Stimulated activated CD4-positive, alpha-beta T cell treated with anti-CD3 and anti-CD28 coated beads, Interleukin-4, amount 100 ng/mL, for 24 hours (primary cell): ENCODE data around the gene SF3B2.
A peak's percentile ranks its signal among the peaks of the same experiment; 100 is the strongest.
"Not testable (repeated sequence)": the region's sequence is repeated elsewhere in the genome, so short reads cannot be mapped to it uniquely, and the experiment has no call there.

Source experiments
- DNase-seq: peaks from one replicate; pipeline ENCODE4 v3.0.0-alpha.2; 2020

Gene SF3B2

DNA sequence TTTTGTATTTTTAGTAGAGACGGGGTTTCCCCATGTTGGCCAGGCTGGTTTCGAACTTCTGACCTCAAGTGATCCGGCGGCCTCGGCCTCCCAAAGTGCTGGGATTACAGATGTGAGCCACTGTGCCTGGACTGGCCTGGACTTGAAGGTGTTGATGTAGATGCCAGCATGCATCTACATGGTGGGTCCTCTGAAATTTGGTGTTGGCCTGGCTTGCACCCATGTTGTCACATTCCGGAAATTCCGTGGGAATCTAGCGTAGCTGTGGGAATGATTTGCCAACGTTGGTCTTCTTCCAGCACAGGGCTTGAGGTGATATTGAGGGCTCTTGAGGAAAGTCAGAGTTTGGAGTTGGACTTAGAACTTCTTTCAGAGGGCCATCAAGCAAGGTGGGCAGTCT lies 24.4 kb downstream of the SF3B2 start:
- no peak for DNase-seq

DNA sequence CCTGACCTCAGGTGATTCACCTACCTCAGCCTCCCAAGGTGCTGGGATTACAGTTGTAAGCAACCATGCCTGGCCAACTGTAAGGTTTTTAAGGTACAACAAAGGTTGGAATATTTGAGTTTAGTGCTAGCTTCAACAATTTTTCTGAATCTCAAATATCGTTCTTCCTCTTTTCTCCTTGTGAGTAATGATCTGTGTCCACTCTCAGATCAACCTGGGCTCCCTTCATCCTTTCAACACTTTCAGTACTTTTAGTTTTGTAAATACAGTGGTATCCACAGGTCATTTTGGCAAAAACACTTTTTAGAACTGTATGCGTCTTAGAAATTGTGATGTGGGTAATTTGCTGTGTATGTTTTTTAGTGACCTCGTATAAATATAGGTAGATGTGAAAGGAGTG lies 25.8 kb downstream of the SF3B2 start:
- no peak for DNase-seq

DNA sequence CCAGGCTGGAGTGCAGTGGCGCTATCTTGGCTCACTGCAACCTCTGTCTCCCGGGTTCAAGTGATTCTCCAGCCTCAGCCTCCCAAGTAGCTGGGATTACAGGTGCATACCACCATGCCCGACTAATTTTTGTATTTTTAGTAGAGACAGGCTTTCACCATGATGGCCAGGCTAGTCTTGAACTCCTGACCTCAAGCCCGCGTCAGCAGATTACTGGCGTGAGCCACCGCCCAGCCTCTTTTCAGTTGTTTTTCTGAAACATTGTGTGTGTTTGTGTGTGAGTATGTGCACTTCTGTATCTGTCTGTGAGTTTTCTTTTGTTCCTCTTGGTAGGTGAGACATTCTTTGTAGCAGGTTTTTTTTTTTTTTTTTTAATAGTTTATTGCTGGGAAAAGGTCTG lies 26.8 kb downstream of the SF3B2 start:
- DNase-seq: not testable (repeated sequence)

DNA sequence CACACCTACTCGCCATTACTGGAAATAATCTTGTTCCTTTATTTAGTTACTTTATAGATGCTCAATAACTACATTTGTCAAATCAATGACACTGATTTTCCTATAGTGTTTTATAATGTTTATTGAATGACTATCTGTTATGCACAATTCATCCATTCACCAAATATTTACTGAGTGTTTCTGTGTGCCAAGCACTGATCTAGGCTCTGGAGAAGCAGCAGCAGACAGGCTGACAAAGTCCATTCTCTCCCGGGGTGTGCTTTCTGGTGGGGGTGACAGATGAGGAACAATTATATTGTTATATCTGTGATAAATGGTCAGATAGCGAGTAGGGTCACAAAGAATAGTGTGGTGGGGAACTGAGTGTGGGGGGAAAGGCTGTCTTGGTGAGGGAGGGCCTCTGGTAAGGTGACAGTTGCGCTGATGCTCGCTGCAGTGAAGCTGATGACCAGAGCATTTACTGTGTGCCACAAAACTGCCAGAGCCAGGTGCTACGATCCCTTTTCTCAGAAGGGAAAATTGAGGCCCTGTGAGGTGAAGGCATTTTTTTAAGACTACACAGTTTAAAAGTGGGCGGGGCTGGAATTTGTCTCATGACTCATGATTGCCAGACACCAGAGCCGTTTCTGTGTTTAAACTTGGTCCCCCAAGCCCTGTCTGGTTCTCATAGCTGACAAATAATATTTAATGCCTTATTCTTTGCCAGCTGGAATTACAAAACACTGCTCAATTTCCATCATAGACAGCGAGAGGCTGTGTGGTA lies 28.1 kb downstream of the SF3B2 start:
- peak; percentile 79 for DNase-seq

DNA sequence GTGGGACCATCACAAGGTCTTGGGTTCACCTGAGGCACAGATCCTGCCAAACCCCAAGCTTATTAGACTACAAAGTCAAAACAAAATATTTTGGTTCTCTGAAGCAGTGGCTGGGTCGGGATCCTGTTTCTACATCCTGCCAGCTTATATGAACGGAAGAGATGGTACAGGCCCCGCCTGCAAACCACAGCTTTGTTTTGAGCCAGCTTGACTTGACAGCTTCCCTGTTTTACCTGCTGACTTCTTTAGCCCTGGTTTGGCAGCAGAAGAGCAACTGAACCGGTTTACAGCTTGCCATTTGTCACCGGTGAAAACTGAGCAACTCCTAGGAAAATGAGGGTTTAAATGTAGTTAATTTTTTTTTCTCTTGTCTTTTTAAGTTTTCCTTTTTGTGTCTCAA lies 29.3 kb downstream of the SF3B2 start:
- peak; percentile 68 for DNase-seq

DNA sequence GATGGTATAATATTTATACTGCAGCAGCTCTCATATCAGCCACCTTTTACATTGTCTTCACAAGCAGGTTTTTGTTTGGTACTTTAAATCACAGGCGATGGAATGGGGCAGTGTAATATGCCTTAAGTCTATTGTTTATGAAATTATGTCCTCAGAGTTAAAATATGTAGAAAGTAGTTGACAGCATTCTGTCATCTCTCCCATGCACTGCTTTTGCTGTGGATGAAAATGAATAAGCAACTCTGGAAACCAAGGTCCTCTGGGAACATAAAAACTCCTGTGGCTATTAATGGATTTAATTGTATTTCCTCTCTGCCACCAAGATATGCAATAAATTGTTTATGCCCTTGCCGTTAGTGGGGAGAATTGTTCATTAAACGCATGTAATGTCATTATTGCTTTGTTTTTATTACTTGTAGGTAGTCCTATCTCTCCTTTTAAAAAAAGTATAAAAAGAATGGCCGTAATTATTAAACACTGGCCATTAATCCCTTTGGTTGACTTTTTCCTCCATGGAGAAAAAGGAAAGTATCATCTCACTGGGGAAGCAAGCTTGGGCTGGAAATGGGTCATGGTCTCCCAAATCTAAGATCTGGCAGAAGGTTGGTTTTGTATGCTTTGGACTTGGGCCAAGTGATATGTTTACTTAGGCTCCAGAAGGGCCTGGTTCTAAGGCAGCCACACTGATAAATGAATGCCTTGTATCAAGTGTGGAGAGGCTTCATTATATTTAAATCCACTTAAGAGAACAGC lies 31.0 kb downstream of the SF3B2 start:
- DNase-seq: no peak

DNA sequence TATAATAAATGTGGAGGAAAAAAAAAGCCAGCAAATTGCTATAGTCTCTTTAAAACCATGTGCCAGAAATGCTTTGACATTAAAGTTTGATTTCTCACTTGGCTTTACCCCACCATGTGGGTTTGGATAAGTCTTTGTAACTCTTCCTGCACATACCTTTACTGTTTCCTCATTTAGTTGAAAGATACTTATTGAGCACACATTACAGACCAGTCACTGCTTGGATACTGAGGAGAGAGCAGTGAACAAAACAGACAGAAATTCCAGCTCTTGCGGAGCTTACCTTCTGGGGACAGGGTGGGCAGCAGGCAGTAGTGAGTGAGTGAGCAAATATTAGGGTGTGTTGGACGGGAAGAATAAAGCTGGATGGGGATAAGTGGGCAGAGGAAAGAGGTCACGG lies 31.6 kb downstream of the SF3B2 start:
- no peak for DNase-seq

DNA sequence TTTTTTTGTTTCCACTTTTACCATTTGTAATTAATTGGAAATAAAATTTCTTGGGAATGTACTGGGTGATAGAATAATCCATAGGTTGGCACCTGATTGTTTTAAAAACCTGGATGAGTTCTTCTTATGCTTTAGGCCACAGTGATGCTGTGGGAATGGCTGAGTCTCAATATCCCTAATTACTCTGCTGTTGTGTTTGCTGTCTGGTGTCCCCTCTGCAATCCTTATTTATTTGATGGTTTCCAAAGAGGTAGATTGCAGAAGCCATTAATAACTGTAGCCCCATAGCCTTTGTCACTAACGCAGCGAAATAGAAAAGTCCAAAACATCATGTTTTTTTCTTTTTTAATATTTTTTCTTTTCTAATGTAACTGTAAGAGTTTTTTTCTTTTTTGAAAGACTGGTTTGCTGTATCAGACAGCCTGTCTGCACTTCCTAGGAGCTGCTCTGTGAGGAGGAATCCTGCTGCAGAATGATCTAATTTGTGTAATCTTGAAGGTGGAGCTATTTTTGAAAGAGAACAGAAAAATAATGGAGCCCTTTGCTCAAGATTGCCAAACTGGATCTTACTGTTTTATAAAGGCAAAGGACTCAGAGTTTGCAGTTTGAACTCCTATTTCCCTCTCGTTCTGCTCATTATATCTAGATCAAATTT lies 32.8 kb downstream of the SF3B2 start:
- no peak for DNase-seq

DNA sequence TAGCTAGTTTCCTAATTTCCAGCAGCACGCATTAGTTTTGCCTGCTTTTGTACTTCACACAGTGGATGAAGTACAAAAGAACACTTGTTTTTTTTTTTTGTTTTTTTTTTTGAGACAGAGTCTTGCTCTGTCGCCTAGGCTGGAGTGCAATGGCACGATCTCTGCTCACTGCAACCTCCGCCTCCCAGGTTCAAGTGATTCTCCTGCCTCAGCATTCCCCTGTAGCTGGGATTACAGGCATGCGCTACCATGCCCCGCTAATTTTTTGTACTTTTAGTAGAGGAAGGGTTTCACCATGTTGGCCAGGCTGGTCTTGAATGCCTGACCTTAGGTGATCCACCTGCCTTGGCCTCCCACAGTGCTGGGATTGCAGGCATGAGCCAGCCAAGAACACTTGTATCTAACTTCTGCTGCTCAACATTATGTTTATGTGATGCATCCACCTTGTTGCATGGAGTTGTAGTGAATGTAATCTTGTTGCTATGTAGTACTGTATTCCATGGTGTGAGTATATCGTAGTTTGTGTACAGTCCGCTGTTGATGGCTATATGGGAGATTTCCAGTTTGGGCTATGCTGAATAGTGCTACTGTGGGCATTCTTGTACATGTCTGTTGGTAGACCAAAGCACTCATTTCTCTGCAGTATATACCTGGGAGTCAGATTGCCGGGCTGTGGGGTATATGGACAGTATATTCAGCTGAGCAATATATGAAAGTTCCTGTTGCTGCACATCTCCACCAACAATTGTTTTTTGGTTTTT lies 35.2 kb downstream of the SF3B2 start:
- DNase-seq: no peak

DNA sequence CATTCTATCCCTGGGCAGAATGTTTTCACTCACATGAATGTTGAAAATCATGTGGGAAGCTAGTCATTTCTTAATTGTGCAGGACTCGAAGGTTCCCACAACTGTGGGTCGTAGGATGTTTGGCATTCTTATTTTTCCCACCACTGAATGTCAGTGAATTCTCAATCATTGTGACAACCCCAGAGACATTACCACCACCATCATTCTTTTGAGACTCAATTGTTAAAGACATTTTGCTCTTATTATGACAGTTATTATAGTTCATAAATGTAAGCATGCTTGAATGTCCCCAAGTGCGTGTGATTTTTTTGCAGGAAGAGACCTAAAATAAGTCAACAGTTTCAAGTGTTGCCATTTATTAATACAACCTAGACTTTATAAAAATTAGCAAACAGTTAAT lies 36.9 kb downstream of the SF3B2 start:
- no peak for DNase-seq

DNA sequence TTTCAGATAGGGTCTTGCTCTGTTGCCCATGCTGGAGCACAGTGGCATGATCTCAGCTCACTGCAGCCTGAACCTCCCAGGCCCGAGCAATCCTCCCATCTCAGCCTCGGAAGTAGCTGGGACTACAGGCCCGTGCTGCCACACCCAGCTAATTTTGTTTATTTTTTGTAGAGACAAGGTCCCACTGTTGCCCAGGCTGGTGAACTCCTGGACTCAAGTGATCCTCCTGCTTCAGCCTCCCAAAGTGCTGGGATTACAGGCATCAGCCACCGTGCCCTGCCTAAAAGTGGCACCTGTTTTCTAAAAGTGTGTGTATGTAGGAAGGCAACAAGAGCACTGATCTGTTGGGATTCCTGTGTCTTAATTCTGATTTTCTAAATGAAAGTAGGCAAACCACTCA lies 38.1 kb downstream of the SF3B2 start:
- DNase-seq: no peak

DNA sequence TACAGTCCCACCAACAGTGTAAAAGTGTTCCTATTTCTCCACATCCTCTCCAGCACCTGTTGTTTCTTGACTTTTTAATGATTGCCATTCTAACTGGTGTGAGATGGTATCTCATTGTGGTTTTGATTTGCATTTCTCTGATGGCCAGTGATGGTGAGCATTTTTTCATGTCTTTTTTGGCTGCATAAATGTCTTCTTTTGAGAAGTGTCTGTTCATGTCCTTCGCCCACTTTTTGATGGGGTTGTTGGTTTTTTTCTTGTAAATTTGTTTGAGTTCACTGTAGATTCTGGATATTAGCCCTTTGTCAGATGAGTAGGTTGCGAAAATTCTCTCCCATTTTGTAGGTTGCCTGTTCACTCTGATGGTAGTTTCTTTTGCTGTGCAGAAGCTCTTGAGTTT lies 40.0 kb downstream of the SF3B2 start:
- DNase-seq: not testable (repeated sequence)

DNA sequence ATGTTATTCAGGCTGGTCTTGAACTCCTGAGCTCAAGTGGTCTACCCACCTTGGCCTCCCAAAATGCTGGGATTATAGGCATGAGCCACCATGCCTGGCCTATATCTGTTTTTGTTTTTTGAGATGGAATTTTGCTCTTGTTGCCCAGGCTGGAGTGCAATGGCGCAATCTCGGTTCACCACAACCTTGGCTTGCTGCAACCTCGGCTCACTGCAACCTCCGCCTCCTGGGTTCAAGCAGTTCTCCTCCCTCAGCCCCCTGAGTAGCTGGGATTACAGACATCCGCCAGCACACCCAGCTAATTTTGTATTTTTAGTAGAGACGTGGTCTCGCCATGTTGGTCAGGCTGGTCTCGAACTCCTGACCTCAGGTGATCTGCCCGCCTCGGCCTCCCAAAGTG lies 47.6 kb downstream of the SF3B2 start:
- DNase-seq: not testable (repeated sequence)

DNA sequence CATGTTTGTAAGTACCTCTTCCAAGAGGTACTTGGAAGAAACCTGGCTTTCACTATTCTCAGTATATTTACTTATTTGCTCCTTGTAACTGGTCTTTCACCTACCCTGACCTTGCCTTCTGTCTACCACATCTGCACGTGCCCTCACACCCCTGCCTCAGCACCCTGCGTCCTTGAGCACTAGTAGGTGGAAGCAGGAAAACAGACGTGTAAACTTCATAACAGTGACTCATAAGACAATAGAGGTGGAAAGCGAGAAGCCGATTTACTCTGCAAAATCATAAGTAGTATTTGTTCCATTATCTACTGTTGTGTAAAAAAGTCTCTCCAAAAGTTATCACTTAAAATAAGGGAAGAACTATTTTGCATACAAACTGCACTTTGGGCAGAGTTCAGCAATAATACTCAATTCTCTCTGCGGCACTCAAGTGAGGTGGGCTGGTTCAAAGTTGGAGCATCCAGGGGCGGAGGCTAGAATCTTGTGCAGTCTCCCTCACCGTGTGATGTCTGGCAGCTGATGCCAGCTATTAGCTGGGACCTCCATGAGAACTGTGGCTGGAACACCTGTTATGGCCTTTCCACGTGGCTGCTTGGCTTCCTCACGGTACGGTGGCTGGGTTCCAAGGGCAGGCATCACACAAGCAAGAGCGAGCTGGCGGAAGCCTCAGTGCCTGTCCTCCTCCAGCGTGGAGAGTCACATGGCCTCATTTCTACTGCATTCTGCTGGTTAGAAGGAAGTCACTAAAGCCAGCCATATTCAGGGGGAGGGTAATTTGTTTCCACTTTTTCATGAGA lies 48.3 kb downstream of the SF3B2 start:
- DNase-seq: peak; percentile 63

DNA sequence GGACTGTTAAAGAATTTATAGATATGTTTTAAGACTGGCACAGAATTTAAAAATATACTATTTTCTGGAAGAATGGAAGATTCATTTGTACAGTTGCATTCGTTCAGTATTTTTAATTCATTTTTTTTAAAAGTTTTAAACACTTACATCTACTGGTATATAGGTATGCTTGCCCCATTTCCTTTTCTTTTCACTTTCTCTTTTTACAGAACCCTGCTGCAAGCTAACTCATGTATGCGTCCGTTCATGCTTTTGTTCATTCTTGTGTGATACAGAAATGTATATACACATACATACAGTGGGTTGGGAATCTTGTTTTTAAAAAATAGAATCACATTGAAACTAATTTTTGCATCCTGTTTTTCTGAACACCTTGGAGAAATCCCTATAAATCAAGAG lies 48.9 kb downstream of the SF3B2 start:
- DNase-seq: no peak

DNA sequence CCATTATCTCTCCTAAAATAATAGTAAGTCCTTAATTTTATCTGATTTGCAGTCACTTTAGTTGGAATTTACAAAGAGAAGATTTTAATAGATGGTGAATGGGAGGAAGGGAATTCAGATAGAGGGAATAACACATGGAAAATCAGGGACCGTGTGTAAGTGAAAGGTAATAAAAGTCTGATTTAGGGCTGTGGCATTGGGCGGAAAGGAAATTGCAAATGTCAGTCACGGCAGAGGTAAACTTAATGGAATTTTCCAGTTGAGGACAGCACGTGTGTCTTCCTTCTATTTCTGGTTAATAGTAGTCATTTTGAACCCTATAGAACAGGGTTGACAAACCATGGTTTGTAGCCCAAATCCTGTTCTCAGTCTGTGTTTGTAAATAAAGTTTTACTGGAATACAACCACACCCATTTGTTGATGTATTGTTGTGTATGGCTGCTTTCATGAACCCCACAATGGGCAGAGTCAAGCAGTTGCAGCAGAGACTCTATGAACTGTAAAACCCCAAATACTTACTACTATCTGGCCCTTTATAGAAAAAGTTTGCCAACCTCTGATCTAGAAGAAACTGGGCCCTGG lies 52.0 kb downstream of the SF3B2 start:
- no peak for DNase-seq

DNA sequence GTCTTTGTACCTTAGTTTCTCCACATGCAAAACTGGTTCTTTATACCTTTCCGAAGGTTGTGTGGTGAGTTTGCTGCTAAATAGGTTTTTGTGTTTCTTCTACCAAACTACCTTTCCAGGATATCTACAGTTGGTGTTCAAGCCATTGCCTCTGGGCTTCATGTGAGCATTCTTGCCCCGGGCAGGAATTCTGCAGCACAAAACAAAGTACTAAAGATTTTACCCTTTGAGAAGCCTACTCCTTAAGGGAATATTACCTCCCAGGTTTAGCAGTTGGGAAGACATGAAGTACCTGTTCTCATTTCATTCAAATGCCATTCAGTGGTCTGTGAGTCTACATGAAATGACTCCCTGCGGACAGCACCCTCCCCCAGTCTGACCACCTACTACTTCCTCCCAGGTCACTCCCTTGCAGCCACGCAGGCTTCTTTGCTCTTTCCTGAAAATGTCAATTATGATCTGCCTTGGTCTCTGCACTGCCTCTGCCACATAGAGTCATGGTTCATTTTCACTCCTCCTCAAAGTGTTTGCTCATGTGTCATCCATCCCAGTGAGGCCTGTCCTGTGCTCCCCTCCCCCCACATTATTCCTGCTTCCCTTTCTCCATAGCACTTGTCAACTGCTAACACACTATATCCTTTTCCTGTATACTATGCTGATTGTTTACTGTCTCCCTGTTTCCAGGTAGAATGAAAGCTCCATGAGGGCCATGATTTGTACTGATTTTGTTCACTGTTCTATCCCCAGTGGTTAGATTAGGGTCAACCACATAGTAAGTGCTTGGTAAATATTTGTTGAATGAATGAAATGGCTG lies 54.8 kb downstream of the SF3B2 start:
- DNase-seq: peak; percentile 39

DNA sequence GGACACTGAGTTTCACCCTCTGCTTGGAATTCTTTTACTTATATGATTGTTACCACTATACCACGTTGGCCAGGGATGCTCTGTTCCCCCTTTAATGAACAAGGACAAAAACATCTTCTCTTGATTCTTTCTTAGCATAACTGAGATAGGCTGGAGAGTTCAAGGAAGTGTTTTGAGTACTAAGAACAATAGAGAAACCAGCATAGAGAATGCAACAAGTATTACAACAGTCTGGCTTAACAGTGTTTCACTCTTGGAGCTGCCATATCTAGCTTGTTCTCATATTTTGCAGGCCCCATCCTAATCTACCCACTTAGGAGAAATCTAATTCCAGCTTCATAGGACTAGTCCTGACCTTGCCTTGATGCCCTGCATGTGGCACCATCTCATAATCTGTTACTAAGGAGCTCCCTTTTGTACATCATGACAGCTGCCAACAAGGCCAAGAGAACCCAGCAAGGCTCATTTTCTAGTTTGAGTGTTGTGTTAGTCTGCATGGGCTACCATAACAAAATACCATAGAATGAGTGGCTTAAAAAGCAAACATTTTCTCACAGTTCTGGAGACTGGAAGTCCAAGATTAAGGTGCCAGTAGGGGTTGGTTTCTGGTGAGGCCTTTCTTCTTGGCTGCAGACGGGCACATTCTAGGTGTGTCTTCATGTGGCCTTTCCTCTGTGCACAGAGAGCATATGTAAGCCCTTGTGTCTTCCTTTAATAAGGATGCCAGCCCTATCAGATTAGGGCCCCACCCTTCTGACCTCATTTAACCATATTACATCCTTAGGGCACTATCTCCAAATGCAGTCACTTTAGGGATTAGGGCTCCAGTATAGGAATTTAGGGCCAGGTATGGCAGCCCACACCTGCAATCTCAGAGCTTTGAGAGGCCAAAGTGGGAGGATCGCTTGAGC lies 55.7 kb downstream of the SF3B2 start:
- no peak for DNase-seq

DNA sequence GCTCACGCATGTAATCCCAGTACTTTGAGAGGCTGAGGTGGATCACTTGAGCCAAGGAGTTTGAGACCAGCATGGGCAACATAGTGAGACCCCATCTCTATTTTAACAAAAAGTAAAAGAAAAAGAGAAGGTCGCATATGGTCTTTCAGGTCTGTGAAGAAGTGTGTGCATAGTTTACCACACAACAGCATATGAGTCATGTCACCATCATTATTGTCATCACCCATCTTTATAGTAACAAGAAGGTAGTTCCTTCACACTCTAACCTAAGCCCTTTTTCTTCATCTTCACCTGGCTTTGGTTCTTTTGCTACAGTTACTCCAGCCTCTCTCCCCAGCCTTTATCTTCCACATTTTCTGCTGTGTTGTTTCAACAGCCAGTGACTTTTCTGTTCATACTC lies 57.1 kb downstream of the SF3B2 start:
- no peak for DNase-seq

DNA sequence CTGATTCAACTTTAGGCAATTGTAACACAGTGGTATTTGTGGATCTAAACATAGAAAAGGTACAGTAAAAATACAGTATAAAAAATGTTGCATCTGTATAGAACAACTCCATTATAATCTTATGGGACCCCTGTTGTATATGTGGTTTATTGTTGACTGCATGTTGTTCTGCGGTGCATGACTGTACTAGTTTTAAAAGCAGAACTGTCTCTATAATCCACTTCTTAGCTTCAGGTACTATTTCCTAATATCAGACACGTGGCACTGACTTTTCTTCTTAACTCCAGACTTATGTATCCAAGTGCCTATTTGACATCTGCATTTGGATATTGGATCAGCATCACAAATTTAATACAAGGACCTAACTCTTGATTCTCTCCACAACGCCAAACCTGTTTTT lies 59.0 kb downstream of the SF3B2 start:
- DNase-seq: no peak
